HFF-Myc (cell line): ENCODE results near the gene ECM2.
"Not testable (repeated sequence)": the region's sequence is repeated elsewhere in the genome, so short reads cannot be mapped to it uniquely, and the experiment has no call there.

ENCODE experiments used
- DNase-seq: peaks from one replicate; pipeline ENCODE4 v3.0.0-alpha.2; 2011; ENCODE audit warnings: low read depth; ENCODE audit errors: extremely low read depth
- H3K4me3 ChIP-seq: replicated peaks from 2 replicates; pipeline ENCODE4 v1.5.1; 2011; ENCODE audit warnings: low read depth, mild to moderate bottlenecking, control low read depth, low read length
- TF ChIP-seq, protein P1 (sequence below): IDR thresholded peaks from 2 replicates; pipeline ENCODE4 v1.5.1; 2012; ENCODE audit warnings: mild to moderate bottlenecking, low read depth, low read length, control low read depth; ENCODE audit errors: missing control alignments

ECM2 gene

DNA sequence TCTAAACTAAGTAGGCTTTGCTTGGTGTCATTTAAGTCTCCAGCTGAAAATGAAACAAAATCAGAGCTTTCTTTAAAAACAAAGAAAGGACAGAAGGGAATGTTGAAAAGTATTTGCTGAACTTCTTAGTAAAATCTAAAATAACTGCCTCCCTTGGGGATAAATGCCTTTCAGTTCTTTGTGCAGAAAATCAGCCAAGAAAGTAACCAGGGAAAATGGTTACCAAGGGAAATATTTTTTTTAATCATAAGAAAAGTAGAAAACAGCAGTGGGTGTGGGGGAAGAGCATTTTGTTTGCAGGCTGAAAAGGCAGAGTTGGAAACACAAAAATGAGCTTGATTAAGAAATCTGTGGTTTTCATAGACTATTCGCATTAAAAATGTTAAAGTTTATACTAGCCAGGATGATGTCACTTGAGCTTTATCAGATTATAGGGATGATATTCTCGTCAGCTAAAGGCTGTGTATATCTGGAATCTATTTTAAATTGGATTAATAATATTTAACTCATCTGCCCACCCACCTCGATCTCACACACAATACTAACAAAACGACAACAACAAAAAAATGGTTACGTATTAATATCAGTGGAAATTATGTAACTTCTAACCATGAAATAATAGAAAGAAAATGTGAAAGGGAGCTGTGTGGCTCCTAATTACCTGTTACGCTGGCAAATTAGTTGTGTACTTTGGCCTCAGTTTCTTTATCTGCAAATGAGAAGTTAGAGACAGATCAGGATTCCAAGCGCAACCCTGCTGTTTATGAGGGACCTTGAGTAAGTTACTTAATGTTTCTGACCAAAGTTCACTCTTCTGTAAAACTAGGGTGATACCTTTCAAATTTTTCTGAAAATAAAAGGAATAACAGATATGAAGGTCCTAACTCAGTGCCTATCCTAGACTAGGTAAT is at the start of gene ECM2:
ECM2 (minus strand) TSS at position 51 of the 911 bp plus-strand sequence. CDS start 13,124 bp downstream, outside the sequence.
- DNase-seq = no peak
- TF ChIP-seq, protein P1, sequence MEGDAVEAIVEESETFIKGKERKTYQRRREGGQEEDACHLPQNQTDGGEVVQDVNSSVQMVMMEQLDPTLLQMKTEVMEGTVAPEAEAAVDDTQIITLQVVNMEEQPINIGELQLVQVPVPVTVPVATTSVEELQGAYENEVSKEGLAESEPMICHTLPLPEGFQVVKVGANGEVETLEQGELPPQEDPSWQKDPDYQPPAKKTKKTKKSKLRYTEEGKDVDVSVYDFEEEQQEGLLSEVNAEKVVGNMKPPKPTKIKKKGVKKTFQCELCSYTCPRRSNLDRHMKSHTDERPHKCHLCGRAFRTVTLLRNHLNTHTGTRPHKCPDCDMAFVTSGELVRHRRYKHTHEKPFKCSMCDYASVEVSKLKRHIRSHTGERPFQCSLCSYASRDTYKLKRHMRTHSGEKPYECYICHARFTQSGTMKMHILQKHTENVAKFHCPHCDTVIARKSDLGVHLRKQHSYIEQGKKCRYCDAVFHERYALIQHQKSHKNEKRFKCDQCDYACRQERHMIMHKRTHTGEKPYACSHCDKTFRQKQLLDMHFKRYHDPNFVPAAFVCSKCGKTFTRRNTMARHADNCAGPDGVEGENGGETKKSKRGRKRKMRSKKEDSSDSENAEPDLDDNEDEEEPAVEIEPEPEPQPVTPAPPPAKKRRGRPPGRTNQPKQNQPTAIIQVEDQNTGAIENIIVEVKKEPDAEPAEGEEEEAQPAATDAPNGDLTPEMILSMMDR = no peak
- H3K4me3 ChIP-seq = no peak within 1 kb of the TSS

DNA sequence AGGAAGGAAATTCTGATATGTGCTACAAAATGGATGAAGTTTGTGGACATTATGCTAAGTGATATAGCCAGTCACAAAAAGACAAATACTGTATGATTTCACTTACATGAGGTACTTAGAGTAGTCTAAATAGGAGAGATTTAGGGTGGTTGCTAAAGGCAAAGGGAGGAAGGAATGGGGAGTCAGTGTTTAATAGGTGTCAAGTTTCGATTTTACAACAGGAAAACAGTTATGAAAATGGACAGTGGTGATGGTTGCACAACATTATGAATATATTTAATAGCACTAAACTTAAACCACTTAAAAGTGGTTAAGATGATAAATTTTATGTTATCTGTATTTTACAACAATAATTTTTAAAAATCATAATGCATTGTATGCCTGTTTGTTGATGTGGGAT is 40.4 kb upstream of the ECM2 start:
- TF ChIP-seq, protein P1 = no peak
- H3K4me3 ChIP-seq = no peak overlapping the region
- no peak for DNase-seq

DNA sequence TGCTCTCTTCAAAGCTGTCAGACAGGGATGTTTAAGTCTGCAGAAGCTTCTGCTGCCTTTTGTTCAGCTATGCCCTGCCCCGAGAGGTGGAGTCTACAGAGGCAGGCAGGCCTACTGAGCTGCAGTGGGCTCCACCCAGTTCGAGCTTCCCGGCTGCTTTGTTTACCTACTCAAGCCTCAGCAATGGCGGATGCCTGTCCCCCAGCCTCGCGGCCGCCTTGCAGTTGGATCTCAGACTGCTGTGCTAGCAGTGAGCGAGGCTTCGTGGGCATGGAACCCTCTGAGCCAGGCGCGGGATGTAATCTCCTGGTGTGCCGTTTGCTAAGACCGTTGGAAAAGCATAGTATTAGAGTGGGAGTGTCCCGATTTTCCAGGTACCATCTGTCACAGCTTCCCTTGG is 37.8 kb upstream of the ECM2 start:
- DNase-seq, H3K4me3 ChIP-seq: not testable (repeated sequence)

DNA sequence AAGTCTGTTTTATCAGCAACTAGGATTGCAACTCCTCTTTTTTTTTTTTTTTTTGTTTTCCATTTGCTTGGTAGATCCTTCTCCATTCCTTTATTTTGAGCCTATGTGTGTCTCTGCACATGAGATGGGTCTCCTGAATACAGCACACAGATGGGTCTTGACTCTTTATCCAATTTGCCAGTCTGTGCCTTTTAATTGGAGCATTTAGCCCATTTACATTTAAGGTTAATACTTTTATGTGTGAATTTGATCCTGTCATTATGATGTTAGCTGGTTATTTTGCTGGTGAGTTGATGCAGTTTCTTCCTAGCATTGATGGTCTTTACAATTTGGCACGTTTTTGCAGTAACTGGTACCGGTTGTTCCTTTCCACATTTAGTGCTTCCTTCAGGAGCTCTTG is 36.1 kb upstream of the ECM2 start:
- DNase-seq = not testable (repeated sequence)

DNA sequence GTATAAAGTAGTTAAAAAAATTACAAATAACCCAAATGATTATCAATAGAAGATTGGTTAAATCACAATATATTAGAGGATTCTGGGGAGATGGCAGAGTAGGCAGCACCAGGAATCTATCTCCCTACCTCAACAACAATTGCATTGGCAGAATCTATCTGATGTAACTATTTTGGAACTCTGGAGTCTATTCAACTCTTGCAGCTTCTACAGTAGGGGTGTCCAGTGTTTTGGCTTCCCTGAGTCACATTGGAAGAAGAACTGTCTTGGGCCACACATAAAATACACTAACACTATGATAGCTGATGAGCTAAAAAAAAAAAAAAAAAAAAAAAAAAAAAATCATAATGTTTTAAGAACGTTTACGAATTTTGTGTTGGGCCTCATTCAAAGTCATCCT is 29.2 kb upstream of the ECM2 start:
- H3K4me3 ChIP-seq = no peak overlapping the region
- TF ChIP-seq, protein P1 = no peak
- DNase-seq = no peak

More for the DNA sequence above, 36.1 kb upstream of the ECM2 start:
- H3K4me3 ChIP-seq = not testable (repeated sequence)

DNA sequence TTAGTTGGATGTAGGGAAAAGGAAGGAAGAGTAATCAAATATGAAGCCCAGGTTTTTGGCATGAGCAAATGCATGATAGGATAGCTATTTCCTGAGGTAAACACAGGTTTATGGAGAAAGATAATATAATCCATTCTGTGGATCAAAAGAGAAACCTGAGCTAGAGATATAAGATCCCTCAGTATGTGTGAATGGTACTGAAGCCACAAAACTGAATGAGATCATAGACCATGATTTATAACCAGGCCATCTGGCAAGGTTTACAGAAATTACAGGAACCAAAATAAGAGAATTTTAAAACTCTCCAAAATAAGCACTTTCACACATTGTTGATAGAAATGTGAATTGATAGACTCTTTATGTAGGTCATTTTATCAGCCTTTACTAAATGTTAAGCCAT is 28.7 kb upstream of the ECM2 start:
- TF ChIP-seq, protein P1 = no peak
- no peak overlapping the region for H3K4me3 ChIP-seq
- DNase-seq = no peak

DNA sequence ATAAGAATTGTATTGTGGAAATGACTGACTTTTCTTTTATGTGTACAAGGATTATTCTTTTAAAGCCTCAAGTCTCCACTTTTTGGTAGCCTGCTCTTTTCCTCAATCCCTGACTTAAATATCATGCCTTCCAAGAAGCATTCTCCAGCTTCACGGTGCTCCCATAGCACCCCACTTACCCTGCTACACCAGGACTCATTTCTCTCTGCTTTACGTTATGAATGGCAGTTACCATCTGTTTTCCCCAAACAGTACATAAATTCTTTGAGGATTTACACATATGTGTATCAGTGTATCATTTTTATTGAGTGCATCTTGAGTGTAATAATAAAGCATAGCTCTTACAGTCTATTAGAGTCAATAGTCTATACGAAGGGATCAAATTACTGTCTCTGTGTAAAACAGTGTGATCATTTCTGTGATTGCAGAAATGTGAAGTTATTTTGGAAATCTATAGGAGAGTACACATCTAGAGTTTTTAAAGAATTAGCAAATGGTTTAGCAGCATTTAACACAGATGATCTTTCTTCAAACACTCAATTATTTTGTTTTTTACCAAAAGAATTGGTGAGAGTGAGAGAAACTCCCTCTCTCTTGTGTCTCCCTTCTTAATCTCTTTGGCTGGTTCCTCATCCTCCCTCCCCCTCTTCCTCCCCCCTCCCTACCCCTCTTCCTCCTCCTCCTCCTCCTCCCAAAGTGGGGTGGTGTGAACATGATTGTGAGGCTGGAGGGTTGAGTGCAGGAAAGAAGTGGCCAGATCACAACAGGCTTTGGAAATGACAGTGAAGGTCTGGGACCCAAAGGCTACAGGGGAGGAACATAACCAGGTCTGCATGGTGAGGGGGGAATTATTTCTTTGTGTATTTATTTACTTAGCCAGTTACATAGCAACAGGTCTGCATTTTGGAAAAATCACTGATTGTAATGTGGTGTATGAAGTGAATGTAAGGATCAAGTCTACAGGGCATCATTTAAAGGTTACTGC is 27.6 kb upstream of the ECM2 start:
- no peak for DNase-seq
- H3K4me3 ChIP-seq = no peak overlapping the region
- TF ChIP-seq, protein P1 = no peak
